Activated naive CD4-positive, alpha-beta T cell treated with anti-CD3 and anti-CD28 coated beads for 36 hours (primary cell): Measurements from ENCODE around the gene SARDH. TPM values are rescaled to one million over a fixed set of nuclear protein-coding genes. Genes with fewer than 3 reads are reported as not detected.

Experiments used
- CTCF ChIA-PET: fragments of 350-600 bp; sonication (Branson Sonifier 250); formaldehyde crosslinking; loops from one replicate; lab custom pipeline; 2021; ENCODE audit warnings: antibody characterized with exemption; lab: Charles Lee
- DNase-seq: peaks from one replicate; pipeline ENCODE4 v3.0.0-alpha.2; 2020
- H3K27ac Mint-ChIP-seq: one replicate; pipeline ENCODE4 v1.8.0; 2021; ENCODE audit warnings: mild to moderate bottlenecking, mixed read lengths
- H3K27me3 Mint-ChIP-seq: one replicate; pipeline ENCODE4 v1.8.0; 2021; ENCODE audit warnings: low read depth, mixed read lengths
- H3K36me3 Mint-ChIP-seq: one replicate; pipeline ENCODE4 v1.8.0; 2021; ENCODE audit warnings: low read depth, mixed read lengths
- H3K4me1 Mint-ChIP-seq: one replicate; pipeline ENCODE4 v1.8.0; 2021; ENCODE audit warnings: low read depth, mixed read lengths
- H3K4me3 Mint-ChIP-seq: one replicate; pipeline ENCODE4 v1.8.0; 2021; ENCODE audit warnings: mild to moderate bottlenecking, moderate library complexity, mixed read lengths
- H3K9me3 Mint-ChIP-seq: one replicate; pipeline ENCODE4 v1.8.0; 2021; ENCODE audit warnings: mixed read lengths
- intact Hi-C: fragments of 100-400 bp; cut with micrococcal nuclease; formaldehyde crosslinking; loops from one replicate; pipeline ENCODE4 v1.15.1; 2023
- total RNA-seq, 2 experiments: library from RNA; stranded (reverse); gene quantifications; one replicate each; pipeline ENCODE4 v1.2.3, GENCODE V29; 2021

SARDH gene
- total RNA-seq, 2 experiments from 2014 or later, result 7.7 TPM

GRCh38 chr9:133686642-133687575 is 51.2 kb downstream of the SARDH start:
- Mint-ChIP-seq H3K4me1 (peaks cover 20% of the 10 kb centered on the region), H3K4me3 (no peak overlapping the region), H3K9me3 (no peaks in the 10 kb centered on the region), H3K36me3 (no peaks in the 10 kb centered on the region), H3K27me3 (no peaks in the 10 kb centered on the region), H3K27ac (no peak overlapping the region)
- intact Hi-C loops, result no loop called here
- no peak for DNase-seq
- CTCF ChIA-PET, result interaction anchor here (0.9 kb wide), 1 partner anchor 10 kb away, joined by 3 read pairs; no protein-coding TSS in a partner anchor

GRCh38 chr9:133685653-133686609 is 52.2 kb downstream of the SARDH start:
- intact Hi-C loops, result no loop called here
- H3K27me3 Mint-ChIP-seq, result no peaks in the 10 kb centered on the region
- no peaks in the 10 kb centered on the region for H3K9me3 Mint-ChIP-seq
- CTCF ChIA-PET, result interaction anchor here (0.9 kb wide), 1 partner anchor 9 kb away, joined by 3 read pairs; no protein-coding TSS in a partner anchor
- no peak for DNase-seq
- H3K27ac Mint-ChIP-seq, result peak overlapping the region; percentile 31
- no peak overlapping the region for H3K4me3 Mint-ChIP-seq
- H3K36me3 Mint-ChIP-seq, result no peaks in the 10 kb centered on the region
- peaks cover 22% of the 10 kb centered on the region for H3K4me1 Mint-ChIP-seq

- intact Hi-C loops, result no loop called here
- Mint-ChIP-seq H3K4me3 (no peak overlapping the region), H3K4me1 (peaks cover 22% of the 10 kb centered on the region), H3K27me3 (no peaks in the 10 kb centered on the region), H3K36me3 (no peaks in the 10 kb centered on the region), H3K9me3 (no peaks in the 10 kb centered on the region), H3K27ac (no peak overlapping the region)
- CTCF ChIA-PET, result no interaction called here
- DNase-seq, result no peak
Measured at GRCh38 chr9:133684936-133685361, 53.2 kb downstream of the SARDH start.

GRCh38 chr9:133684121-133684935 is 53.8 kb downstream of the SARDH start:
- no peaks in the 10 kb centered on the region for H3K36me3 Mint-ChIP-seq
- no peaks in the 10 kb centered on the region for H3K9me3 Mint-ChIP-seq
- H3K27ac Mint-ChIP-seq, result peak overlapping the region; percentile 96
- no peaks in the 10 kb centered on the region for H3K27me3 Mint-ChIP-seq
- intact Hi-C loops, result no loop called here
- peaks cover 22% of the 10 kb centered on the region for H3K4me1 Mint-ChIP-seq
- peak; percentile 28 for DNase-seq
- CTCF ChIA-PET, result interaction anchor here (0.9 to 1.5 kb wide), 6 partner anchors 10 to 58 kb away, joined by 3 to 6 read pairs (median 4); no protein-coding TSS in a partner anchor
- H3K4me3 Mint-ChIP-seq, result peak overlapping the region; percentile 77

GRCh38 chr9:133683586-133684120 is 54.5 kb downstream of the SARDH start:
- intact Hi-C loops, result loop anchor here (1.0 kb wide), 1 partner anchor 19 kb away; no protein-coding TSS in a partner anchor
- Mint-ChIP-seq H3K27ac (peak overlapping the region; percentile 96), H3K27me3 (no peaks in the 10 kb centered on the region), H3K9me3 (no peaks in the 10 kb centered on the region), H3K4me1 (peaks cover 26% of the 10 kb centered on the region), H3K4me3 (peak overlapping the region; percentile 77), H3K36me3 (no peaks in the 10 kb centered on the region)
- DNase-seq, result peak; percentile 86
- CTCF ChIA-PET, result interaction anchor here (0.6 to 1.5 kb wide), 7 partner anchors 10 to 59 kb away, joined by 3 to 6 read pairs (median 3); no protein-coding TSS in a partner anchor

GRCh38 chr9:133682818-133683585 is 55.1 kb downstream of the SARDH start:
- H3K36me3 Mint-ChIP-seq, result no peaks in the 10 kb centered on the region
- H3K4me3 Mint-ChIP-seq, result peak overlapping the region; percentile 77
- peak overlapping the region; percentile 96 for H3K27ac Mint-ChIP-seq
- CTCF ChIA-PET, result interaction anchor here (0.6 to 1.5 kb wide), 8 partner anchors 10 to 515 kb away, joined by 3 to 6 read pairs (median 3); no protein-coding TSS in a partner anchor
- peaks cover 32% of the 10 kb centered on the region for H3K4me1 Mint-ChIP-seq
- intact Hi-C loops, result loop anchor here (1.0 kb wide), 1 partner anchor 19 kb away; no protein-coding TSS in a partner anchor
- no peaks in the 10 kb centered on the region for H3K27me3 Mint-ChIP-seq
- DNase-seq, result peak; percentile 18
- H3K9me3 Mint-ChIP-seq, result no peaks in the 10 kb centered on the region

GRCh38 chr9:133681658-133682306 is 56.4 kb downstream of the SARDH start:
- H3K27me3 Mint-ChIP-seq, result no peaks in the 10 kb centered on the region
- intact Hi-C loops, result no loop called here
- CTCF ChIA-PET, result no interaction called here
- peaks cover 44% of the 10 kb centered on the region for H3K4me1 Mint-ChIP-seq
- no peaks in the 10 kb centered on the region for H3K9me3 Mint-ChIP-seq
- no peaks in the 10 kb centered on the region for H3K36me3 Mint-ChIP-seq
- no peak overlapping the region for H3K4me3 Mint-ChIP-seq
- no peak for DNase-seq
- H3K27ac Mint-ChIP-seq, result no peak overlapping the region

GRCh38 chr9:133680976-133681657 is 57.0 kb downstream of the SARDH start:
- CTCF ChIA-PET, result no interaction called here
- Mint-ChIP-seq H3K36me3 (no peaks in the 10 kb centered on the region), H3K27me3 (no peaks in the 10 kb centered on the region), H3K4me1 (peaks cover 51% of the 10 kb centered on the region), H3K27ac (no peak overlapping the region), H3K9me3 (no peaks in the 10 kb centered on the region), H3K4me3 (no peak overlapping the region)
- intact Hi-C loops, result no loop called here
- no peak for DNase-seq

- H3K9me3 Mint-ChIP-seq, result no peaks in the 10 kb centered on the region
- no peak overlapping the region for H3K27ac Mint-ChIP-seq
- H3K4me1 Mint-ChIP-seq, result peaks cover 58% of the 10 kb centered on the region
- H3K27me3 Mint-ChIP-seq, result no peaks in the 10 kb centered on the region
- H3K4me3 Mint-ChIP-seq, result no peak overlapping the region
- CTCF ChIA-PET, result no interaction called here
- H3K36me3 Mint-ChIP-seq, result no peaks in the 10 kb centered on the region
- no peak for DNase-seq
- intact Hi-C loops, result no loop called here
Measured at GRCh38 chr9:133680250-133680975, 57.7 kb downstream of the SARDH start.
